Measurements from ENCODE around the gene MT1M. TPM values are rescaled to one million over a fixed set of nuclear protein-coding genes. Genes with fewer than 3 reads are reported as not detected.

MT1M gene
- total RNA-seq, 2 experiments from 2014 or later, result not detected

- Histone ChIP-seq H3K9me2 (ENCODE audit: insufficient read depth, low read length) (no peaks in the 10 kb centered on the region), H3K4me2 (ENCODE audit: low read length) (no peak overlapping the region), H3K9me3 (ENCODE audit: low read length) (no peaks in the 10 kb centered on the region), H3K4me3 (ENCODE audit: low read depth, low read length, poor library complexity, severe bottlenecking) (no peak overlapping the region), H3K27ac (ENCODE audit: low read depth, low read length, poor library complexity, severe bottlenecking) (no peak overlapping the region), H2AFZ (ENCODE audit: low read length) (no peak overlapping the region), H4K20me1 (ENCODE audit: insufficient read depth, low read length) (no peaks in the 10 kb centered on the region), H3K4me1 (ENCODE audit: insufficient read depth, low read length, poor library complexity, severe bottlenecking) (peaks cover 22% of the 10 kb centered on the region), H3K79me2 (ENCODE audit: insufficient read depth, low read depth, low read length) (no peaks in the 10 kb centered on the region), H3K36me3 (ENCODE audit: insufficient read depth, low read length) (no peaks in the 10 kb centered on the region)
- TF ChIP-seq, protein P1, sequence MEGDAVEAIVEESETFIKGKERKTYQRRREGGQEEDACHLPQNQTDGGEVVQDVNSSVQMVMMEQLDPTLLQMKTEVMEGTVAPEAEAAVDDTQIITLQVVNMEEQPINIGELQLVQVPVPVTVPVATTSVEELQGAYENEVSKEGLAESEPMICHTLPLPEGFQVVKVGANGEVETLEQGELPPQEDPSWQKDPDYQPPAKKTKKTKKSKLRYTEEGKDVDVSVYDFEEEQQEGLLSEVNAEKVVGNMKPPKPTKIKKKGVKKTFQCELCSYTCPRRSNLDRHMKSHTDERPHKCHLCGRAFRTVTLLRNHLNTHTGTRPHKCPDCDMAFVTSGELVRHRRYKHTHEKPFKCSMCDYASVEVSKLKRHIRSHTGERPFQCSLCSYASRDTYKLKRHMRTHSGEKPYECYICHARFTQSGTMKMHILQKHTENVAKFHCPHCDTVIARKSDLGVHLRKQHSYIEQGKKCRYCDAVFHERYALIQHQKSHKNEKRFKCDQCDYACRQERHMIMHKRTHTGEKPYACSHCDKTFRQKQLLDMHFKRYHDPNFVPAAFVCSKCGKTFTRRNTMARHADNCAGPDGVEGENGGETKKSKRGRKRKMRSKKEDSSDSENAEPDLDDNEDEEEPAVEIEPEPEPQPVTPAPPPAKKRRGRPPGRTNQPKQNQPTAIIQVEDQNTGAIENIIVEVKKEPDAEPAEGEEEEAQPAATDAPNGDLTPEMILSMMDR (conservative IDR thresholded peaks at IDR 0.05; ENCODE audit: low read length), result 0 out of 2 replicates have a peak, but pooled peaks have one; percentile 34
- no peak for TF ChIP-seq EZH2phosphoT487 (IDR thresholded peaks at IDR 0.05; ENCODE audit: borderline replicate concordance, low read depth, low read length)
- CTCF ChIA-PET (ENCODE audit: unreplicated experiment), result no interaction called here
- BruUV-seq (replicated peaks), result no TSS peak
- POLR2A ChIA-PET, result interaction anchor here (0.8 kb wide), 1 partner anchor 80 kb away, joined by 3 read pairs; no protein-coding TSS in a partner anchor
- peak; percentile 32 for DNase-seq (ENCODE audit: low spot score)
- intact Hi-C loops (cut with micrococcal nuclease; ENCODE audit: unreplicated experiment), result no loop called here
Observed at GRCh38 chr16:56603589-56603988, 28.9 kb upstream of the MT1M start.

DNA sequence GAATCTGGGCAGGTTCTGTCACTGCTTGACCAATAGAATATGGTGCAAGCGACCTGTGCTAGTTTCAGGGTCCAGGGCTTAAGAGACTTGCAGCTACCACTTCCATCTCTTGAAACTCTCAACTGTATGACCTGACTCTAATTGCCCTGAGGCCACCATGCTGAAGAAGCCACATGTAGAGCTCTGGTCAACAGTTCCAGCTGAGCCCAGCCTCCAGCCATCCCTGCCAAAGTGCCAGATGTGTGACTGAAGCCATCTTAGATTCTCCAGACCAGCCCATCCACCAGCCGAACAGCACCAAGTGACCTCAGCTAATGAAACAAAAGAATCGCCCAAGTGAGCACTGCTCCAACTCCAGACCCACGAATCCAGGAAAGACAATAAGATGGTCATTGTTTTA is 27.5 kb upstream of the MT1M start:
- Histone ChIP-seq H3K9me3 (ENCODE audit: low read length) (no peaks in the 10 kb centered on the region), H3K36me3 (ENCODE audit: insufficient read depth, low read length) (no peaks in the 10 kb centered on the region), H3K4me1 (ENCODE audit: insufficient read depth, low read length, poor library complexity, severe bottlenecking) (peaks cover 33% of the 10 kb centered on the region), H4K20me1 (ENCODE audit: insufficient read depth, low read length) (no peaks in the 10 kb centered on the region), H3K79me2 (ENCODE audit: insufficient read depth, low read depth, low read length) (no peaks in the 10 kb centered on the region), H3K4me3 (ENCODE audit: low read depth, low read length, poor library complexity, severe bottlenecking) (no peak overlapping the region), H3K9me2 (ENCODE audit: insufficient read depth, low read length) (no peaks in the 10 kb centered on the region), H3K27ac (ENCODE audit: low read depth, low read length, poor library complexity, severe bottlenecking) (no peak overlapping the region), H3K4me2 (ENCODE audit: low read length) (no peak overlapping the region), H2AFZ (ENCODE audit: low read length) (no peak overlapping the region)
- no TSS peak for BruUV-seq (replicated peaks)
- intact Hi-C loops (cut with micrococcal nuclease; ENCODE audit: unreplicated experiment), result no loop called here
- CTCF ChIA-PET (ENCODE audit: unreplicated experiment), result interaction anchor here (1.0 to 1.4 kb wide), 2 partner anchors 25 to 97 kb away, joined by 3 to 5 read pairs; no protein-coding TSS in a partner anchor
- no peak for DNase-seq (ENCODE audit: low spot score)
- no peak for TF ChIP-seq EZH2phosphoT487 (IDR thresholded peaks at IDR 0.05; ENCODE audit: borderline replicate concordance, low read depth, low read length)
- TF ChIP-seq, protein P1 (conservative IDR thresholded peaks at IDR 0.05; ENCODE audit: low read length), result no peak
- POLR2A ChIA-PET, result interaction anchor here (0.6 to 1.1 kb wide), 2 partner anchors 21 to 79 kb away, joined by 3 to 5 read pairs; no protein-coding TSS in a partner anchor

GRCh38 chr16:56605475-56605874 is 27.0 kb upstream of the MT1M start:
- DNase-seq (ENCODE audit: low spot score), result no peak
- intact Hi-C loops (cut with micrococcal nuclease; ENCODE audit: unreplicated experiment), result no loop called here
- H3K9me2 ChIP-seq (ENCODE audit: insufficient read depth, low read length), result no peaks in the 10 kb centered on the region
- H3K9me3 ChIP-seq (ENCODE audit: low read length), result no peaks in the 10 kb centered on the region
- H3K4me2 ChIP-seq (ENCODE audit: low read length), result peak overlapping the region; percentile 32
- H2AFZ ChIP-seq (ENCODE audit: low read length), result no peak overlapping the region; the same call in 1 of the 2 replicates
- CTCF ChIA-PET (ENCODE audit: unreplicated experiment), result interaction anchor here (0.6 to 1.4 kb wide), 3 partner anchors 25 to 96 kb away, joined by 3 to 5 read pairs (median 3); no protein-coding TSS in a partner anchor
- no TSS peak for BruUV-seq (replicated peaks)
- POLR2A ChIA-PET, result interaction anchor here (0.6 to 1.1 kb wide), 3 partner anchors 21 to 78 kb away, joined by 3 to 5 read pairs (median 3); no protein-coding TSS in a partner anchor
- no peak overlapping the region for H3K4me3 ChIP-seq (ENCODE audit: low read depth, low read length, poor library complexity, severe bottlenecking)
- no peaks in the 10 kb centered on the region for H3K36me3 ChIP-seq (ENCODE audit: insufficient read depth, low read length)
- no peaks in the 10 kb centered on the region for H4K20me1 ChIP-seq (ENCODE audit: insufficient read depth, low read length)
- peaks cover 39% of the 10 kb centered on the region for H3K4me1 ChIP-seq (ENCODE audit: insufficient read depth, low read length, poor library complexity, severe bottlenecking)
- no peaks in the 10 kb centered on the region for H3K79me2 ChIP-seq (ENCODE audit: insufficient read depth, low read depth, low read length)
- H3K27ac ChIP-seq (ENCODE audit: low read depth, low read length, poor library complexity, severe bottlenecking), result no peak overlapping the region
- TF ChIP-seq EZH2phosphoT487 (IDR thresholded peaks at IDR 0.05; ENCODE audit: borderline replicate concordance, low read depth, low read length), result no peak

Measured in OCI-LY7 (cell line).